ENCODE results near the gene BFAR. TPM values are rescaled to one million over a fixed set of nuclear protein-coding genes. Genes with fewer than 3 reads are reported as not detected.

Gene BFAR
- total and polyA plus RNA-seq, 2 donors from 2014 or later = 35.3 to 53.7 TPM

DNA sequence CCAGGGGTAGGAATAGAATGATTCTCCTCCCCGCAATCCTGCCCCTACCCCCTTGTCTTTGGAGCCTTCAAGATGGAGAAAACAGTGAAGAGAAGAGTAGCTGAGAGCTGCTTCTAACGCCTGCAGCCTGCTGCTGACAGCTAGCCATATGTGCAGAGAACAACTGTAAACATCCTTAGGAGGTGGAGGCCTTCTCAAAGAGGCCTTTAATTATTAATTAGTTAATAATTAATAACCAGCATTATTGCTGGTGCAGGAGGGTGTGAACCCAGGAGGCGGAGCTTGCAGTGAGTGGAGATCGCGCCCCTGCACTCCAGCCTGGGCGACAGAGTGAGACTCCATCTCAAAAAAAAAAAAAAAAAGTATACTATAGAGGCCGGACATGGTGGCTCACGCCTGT lies 8.5 kb downstream of the BFAR start:
- no peaks in the 10 kb centered on the region for H3K27me3 ChIP-seq (ENCODE audit: control insufficient read depth, insufficient read depth, low read length)
- DNase-seq = no peak
- no peaks in the 10 kb centered on the region for H3K9me3 ChIP-seq (ENCODE audit: control insufficient read depth in 2 of 3, insufficient read depth in 1 of 3, low read length in 3 of 3)
- H3K9ac ChIP-seq (ENCODE audit: low read length in 3 of 3) = no peak overlapping the region
- H3K4me1 ChIP-seq (ENCODE audit: control insufficient read depth in 2 of 3, insufficient read depth in 2 of 3, low read depth in 1 of 3, low read length in 3 of 3) = peaks cover 0 to 7% (median 0%) of the 10 kb centered on the region in 3 donors
- TF ChIP-seq, protein P1, sequence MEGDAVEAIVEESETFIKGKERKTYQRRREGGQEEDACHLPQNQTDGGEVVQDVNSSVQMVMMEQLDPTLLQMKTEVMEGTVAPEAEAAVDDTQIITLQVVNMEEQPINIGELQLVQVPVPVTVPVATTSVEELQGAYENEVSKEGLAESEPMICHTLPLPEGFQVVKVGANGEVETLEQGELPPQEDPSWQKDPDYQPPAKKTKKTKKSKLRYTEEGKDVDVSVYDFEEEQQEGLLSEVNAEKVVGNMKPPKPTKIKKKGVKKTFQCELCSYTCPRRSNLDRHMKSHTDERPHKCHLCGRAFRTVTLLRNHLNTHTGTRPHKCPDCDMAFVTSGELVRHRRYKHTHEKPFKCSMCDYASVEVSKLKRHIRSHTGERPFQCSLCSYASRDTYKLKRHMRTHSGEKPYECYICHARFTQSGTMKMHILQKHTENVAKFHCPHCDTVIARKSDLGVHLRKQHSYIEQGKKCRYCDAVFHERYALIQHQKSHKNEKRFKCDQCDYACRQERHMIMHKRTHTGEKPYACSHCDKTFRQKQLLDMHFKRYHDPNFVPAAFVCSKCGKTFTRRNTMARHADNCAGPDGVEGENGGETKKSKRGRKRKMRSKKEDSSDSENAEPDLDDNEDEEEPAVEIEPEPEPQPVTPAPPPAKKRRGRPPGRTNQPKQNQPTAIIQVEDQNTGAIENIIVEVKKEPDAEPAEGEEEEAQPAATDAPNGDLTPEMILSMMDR (IDR thresholded peaks at IDR 0.05; ENCODE audit: borderline replicate concordance, extremely low read depth, insufficient read depth) = no peak
- no peak overlapping the region for H3K27ac ChIP-seq (ENCODE audit: low read depth in 2 of 2, low read length in 2 of 2)
- H3K4me3 ChIP-seq (ENCODE audit: low read length in 3 of 3) = no peak overlapping the region
- intact Hi-C loops (cut with DNase I) = no loop called here
- peaks cover 2 to 17% (median 11%) of the 10 kb centered on the region in 3 donors for H3K36me3 ChIP-seq (ENCODE audit: control insufficient read depth in 2 of 3, insufficient read depth in 3 of 3, low read length in 3 of 3)
- no peak for FAIRE-seq

DNA sequence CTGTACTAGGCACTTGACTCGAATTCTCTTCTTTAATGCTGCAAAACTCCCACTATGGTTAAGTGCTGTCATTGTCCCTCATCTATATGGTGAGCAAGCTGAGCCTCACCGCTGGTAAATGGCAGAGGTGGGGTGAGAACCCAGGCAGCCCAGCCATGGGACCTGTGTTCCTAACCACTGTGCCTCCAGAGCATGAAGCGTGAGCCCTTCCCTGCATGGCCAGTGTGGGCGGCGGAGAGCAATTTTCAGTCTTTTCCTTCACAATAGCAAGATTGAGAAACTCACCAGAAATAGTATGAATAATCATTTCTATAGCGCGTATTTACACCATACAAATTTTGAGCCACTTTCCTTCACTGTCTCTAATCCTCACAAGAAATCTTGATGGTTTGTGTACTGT lies 9.2 kb downstream of the BFAR start:
- Histone ChIP-seq H3K27ac (ENCODE audit: low read depth in 2 of 2, low read length in 2 of 2) (no peak overlapping the region), H3K9me3 (ENCODE audit: control insufficient read depth in 2 of 3, insufficient read depth in 1 of 3, low read length in 3 of 3) (no peaks in the 10 kb centered on the region), H3K36me3 (ENCODE audit: control insufficient read depth in 2 of 3, insufficient read depth in 3 of 3, low read length in 3 of 3) (peaks cover 2 to 17% (median 11%) of the 10 kb centered on the region in 3 donors), H3K4me1 (ENCODE audit: control insufficient read depth in 2 of 3, insufficient read depth in 2 of 3, low read depth in 1 of 3, low read length in 3 of 3) (peaks cover 0 to 6% (median 0%) of the 10 kb centered on the region in 3 donors), H3K9ac (ENCODE audit: low read length in 3 of 3) (no peak overlapping the region), H3K27me3 (ENCODE audit: control insufficient read depth, insufficient read depth, low read length) (no peaks in the 10 kb centered on the region), H3K4me3 (ENCODE audit: low read length in 3 of 3) (no peak overlapping the region)
- FAIRE-seq (no peak), DNase-seq (no peak)
- intact Hi-C loops (cut with DNase I) = no loop called here
- TF ChIP-seq, protein P1 (IDR thresholded peaks at IDR 0.05; ENCODE audit: borderline replicate concordance, extremely low read depth, insufficient read depth) = no peak

DNA sequence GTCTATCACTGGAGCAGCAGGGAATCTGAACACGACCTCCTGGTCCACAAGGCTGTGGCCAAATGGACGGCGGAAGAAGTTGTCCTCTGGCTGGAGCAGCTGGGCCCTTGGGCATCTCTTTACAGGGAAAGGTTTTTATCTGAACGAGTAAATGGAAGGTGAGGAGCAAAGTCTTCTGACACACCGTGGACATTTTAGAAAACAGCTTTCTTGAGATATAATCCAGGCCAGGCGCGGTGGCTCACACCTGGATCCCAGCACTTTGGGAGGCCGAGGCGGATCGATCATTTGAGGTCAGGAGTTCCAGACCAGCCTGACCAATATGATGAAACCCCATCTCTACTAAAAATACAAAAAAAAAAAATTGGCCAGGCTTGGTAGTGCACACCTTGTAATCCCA lies 17.1 kb downstream of the BFAR start:
- Histone ChIP-seq H3K27ac (ENCODE audit: low read depth in 2 of 2, low read length in 2 of 2) (no peak overlapping the region), H3K9ac (ENCODE audit: low read length in 3 of 3) (no peak overlapping the region), H3K9me3 (ENCODE audit: control insufficient read depth in 2 of 3, insufficient read depth in 1 of 3, low read length in 3 of 3) (no peaks in the 10 kb centered on the region), H3K27me3 (ENCODE audit: control insufficient read depth, insufficient read depth, low read length) (no peaks in the 10 kb centered on the region), H3K4me1 (ENCODE audit: control insufficient read depth in 2 of 3, insufficient read depth in 2 of 3, low read depth in 1 of 3, low read length in 3 of 3) (no peaks in the 10 kb centered on the region), H3K4me3 (ENCODE audit: low read length in 3 of 3) (no peak overlapping the region), H3K36me3 (ENCODE audit: control insufficient read depth in 2 of 3, insufficient read depth in 3 of 3, low read length in 3 of 3) (peaks cover 0 to 50% (median 10%) of the 10 kb centered on the region in 3 donors)
- TF ChIP-seq, protein P1 (IDR thresholded peaks at IDR 0.05; ENCODE audit: borderline replicate concordance, extremely low read depth, insufficient read depth) = no peak
- intact Hi-C loops (cut with DNase I) = no loop called here
- DNase-seq (no peak), FAIRE-seq (no peak)

DNA sequence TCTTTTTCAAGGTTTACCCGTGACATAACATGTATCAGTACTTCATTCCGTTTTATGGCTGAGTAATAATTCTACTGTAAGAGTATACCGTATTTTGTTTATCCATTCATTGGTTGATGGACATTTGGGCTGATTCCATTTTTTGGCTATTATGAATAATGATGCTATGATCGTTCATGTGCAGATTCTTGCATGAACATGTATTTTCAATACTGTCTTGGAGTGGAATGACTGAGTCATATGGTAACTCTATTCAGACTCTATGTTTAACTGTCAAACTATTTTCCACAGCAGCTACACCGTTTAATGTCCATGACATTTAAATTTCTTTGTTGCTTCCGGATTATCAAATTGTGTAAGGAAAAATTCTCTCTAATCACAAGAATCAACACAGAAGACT lies 17.9 kb downstream of the BFAR start:
- Histone ChIP-seq H3K4me1 (ENCODE audit: control insufficient read depth in 2 of 3, insufficient read depth in 2 of 3, low read depth in 1 of 3, low read length in 3 of 3) (no peaks in the 10 kb centered on the region), H3K27me3 (ENCODE audit: control insufficient read depth, insufficient read depth, low read length) (no peaks in the 10 kb centered on the region), H3K4me3 (ENCODE audit: low read length in 3 of 3) (no peak overlapping the region), H3K9me3 (ENCODE audit: control insufficient read depth in 2 of 3, insufficient read depth in 1 of 3, low read length in 3 of 3) (no peaks in the 10 kb centered on the region), H3K9ac (ENCODE audit: low read length in 3 of 3) (no peak overlapping the region), H3K27ac (ENCODE audit: low read depth in 2 of 2, low read length in 2 of 2) (no peak overlapping the region), H3K36me3 (ENCODE audit: control insufficient read depth in 2 of 3, insufficient read depth in 3 of 3, low read length in 3 of 3) (peaks cover 0 to 44% (median 5%) of the 10 kb centered on the region in 3 donors)
- intact Hi-C loops (cut with DNase I) = no loop called here
- FAIRE-seq = no peak
- TF ChIP-seq, protein P1 (IDR thresholded peaks at IDR 0.05; ENCODE audit: borderline replicate concordance, extremely low read depth, insufficient read depth) = no peak
- DNase-seq = no peak
